HG03135 (cell line): ENCODE results near the gene OTULIN.

Experiments
- ATAC-seq: cut with Tn5 transposase; IDR thresholded peaks from one replicate; pipeline ENCODE4 v1.9.1; 2021; ENCODE audit warnings: mild to moderate bottlenecking, moderate library complexity; ENCODE audit not compliant: unreplicated experiment

OTULIN gene

DNA sequence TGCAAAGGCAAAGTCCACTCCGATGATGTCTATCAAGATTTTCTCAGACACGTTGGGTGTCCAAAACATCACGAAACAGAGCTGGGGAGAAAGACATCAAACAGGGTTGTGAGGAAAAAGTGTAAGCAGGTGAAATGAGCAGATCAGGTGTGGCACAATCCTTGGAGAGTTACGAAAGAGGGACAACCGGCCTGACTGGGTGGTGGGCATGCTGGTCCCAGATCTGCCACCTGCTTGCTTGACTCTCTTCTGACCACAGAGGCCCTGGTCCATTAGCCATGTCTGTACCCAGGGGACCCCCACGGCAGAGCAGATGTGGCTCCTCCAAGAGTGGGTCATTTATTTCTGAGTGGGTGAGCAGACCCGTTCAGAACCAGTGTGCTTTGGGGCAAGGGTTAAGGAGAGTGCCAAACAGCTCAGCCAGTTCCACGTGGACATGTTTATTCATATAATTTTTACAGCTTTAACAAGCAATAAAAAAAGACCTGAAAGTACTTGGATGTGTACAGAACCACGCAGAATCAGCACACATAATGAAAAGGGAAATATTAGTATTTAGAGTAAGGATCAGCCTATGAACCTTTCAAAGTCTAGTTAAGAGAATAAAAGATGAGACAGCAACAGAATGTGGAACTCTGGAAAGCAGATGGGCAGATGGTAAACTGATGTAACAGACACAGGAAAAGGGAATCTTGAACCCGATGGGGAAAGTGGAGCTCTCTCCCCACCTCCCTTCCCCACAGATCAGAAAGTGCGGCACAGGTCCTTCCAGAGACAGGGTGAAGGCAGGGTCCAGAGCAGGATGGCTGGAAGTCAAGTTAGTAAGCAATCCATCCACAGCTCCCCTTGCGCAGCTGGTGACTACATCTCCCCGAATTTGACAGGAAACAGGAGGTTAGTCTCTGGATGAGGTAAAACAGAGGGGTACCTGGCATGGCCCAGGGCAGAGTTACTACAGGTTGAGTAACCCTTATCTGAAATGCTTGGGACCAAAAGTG lies 52.5 kb downstream of the OTULIN start:
- no peak for ATAC-seq

DNA sequence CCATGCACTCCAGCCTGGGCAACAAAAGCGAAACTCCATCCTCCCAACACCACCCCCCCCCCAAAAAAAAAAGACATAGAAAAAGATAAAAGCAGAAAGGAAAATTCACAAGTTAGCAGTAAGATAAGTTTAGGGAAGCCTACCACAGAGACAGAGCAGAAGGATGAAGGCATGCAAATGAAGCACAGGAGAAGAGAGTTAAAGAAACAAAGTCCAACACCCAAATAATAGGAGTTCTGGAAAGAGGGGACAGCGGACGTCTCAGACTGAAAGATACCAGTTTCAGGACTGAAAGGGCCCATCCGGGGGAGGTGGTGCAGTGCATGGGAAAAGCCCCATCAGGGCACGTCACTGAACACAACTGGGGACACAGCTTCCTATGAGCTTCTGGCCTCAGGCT lies 54.3 kb downstream of the OTULIN start:
- no peak for ATAC-seq

DNA sequence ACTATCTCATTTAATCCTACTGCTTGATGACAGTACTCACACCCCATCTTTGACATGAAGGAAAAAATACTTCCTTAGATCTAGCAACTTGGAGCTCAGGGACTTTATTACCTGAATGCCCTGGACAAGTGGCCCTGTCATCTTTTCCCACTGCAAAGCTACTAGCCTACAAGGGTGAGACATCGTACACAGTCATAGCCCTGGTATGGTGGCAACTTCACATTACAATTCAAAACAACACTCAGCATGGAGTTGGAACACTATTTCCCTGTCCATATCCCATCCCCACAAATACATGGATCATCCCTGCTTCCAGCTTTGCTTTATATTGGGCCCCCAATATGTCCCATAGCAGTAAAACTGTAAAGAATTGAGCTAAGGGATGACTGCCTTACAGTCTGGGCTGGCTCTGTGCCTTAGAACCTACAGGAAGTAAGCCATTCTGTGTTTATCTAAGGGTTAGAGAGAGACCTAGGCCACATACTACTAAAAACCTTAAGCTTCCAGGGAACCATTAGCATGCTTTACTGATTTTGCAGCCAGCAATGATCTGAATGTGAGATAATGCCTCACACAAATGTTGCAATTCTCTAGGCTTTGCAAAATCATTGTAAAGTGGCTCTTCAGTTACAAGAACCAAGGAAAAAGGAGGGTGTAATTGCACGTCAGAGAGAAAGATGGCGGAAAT lies 55.9 kb downstream of the OTULIN start:
- ATAC-seq, result no peak

DNA sequence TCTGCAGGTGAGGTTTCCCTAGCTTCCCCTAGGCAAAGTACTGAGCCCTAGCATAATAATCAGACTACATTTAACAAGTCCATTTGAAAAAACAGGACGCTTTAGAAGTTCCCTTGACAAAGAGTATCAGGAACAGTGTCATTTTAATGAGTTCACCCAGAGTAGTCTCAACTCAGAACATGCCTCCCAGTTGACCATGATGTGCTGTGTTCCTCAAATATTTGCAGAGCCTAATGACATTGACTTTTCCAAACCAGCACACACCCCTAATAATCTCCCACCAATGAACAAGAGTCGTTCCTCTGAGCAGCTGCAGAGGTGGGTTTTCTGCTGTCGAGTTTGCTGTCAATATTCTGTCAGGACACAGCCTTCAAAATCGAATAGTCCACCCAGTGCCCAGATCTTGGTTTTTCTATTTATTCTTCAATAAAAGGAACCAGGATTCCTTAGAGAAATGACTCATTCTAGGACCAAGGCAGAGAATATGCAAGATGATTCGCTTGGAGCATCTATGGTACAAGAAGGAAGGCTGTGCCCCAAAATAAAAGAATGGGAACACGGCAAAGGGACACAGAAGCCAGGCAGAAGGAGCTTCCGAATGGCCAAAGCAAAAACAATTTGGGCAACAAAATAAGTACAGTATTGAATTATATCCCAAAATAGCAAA lies 57.6 kb downstream of the OTULIN start:
- ATAC-seq, result no peak

DNA sequence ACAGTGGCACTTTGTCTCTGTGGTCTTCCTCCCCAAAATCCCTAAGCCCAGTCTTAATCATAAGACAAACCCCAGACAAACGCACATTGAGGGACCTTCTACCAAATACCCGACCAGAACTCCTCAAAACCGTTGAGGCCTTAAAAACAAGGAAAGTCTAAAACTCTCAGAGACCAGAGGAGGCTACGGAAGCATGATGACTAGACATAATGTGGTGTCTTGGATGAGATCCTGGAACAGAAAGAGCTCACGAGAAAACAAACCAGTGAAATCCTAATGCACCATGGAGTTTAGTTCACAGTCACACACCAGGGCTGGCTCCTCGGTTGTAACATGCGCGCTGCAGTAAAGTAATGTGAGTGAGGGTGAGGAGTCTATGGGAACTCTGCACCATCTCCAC lies 58.4 kb downstream of the OTULIN start:
- ATAC-seq, result no peak

DNA sequence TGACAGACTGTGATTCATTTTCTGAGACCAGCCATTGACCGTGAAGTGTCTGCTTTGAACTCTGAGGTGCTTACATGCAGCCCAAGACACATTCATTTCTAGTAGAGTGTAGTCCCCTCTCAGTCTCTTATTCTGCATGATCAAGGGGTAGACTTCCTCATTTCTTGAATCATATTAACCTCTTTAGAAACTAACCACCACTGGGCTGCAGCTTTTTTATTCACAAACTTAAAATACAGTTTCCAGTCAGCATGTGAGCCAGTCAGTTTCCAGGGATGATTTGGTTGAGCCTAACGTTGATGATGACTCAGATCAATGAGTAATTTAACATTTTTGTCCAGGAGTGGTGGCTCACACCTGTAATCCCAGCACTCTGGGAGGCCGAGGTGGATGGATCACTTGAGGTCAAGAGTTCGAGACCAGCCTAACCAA lies 59.2 kb downstream of the OTULIN start:
- no peak for ATAC-seq

- ATAC-seq, result no peak
Measured at GRCh38 chr5:14724633-14725032, 60.1 kb downstream of the OTULIN start.

- ATAC-seq, result no peak
Measured at GRCh38 chr5:14726066-14726838, 61.7 kb downstream of the OTULIN start.

- ATAC-seq, result peak; percentile 76
Measured at GRCh38 chr5:14727428-14727865, 62.9 kb downstream of the OTULIN start.

GRCh38 chr5:14727928-14728458 lies 63.5 kb downstream of the OTULIN start:
- ATAC-seq, result no peak

DNA sequence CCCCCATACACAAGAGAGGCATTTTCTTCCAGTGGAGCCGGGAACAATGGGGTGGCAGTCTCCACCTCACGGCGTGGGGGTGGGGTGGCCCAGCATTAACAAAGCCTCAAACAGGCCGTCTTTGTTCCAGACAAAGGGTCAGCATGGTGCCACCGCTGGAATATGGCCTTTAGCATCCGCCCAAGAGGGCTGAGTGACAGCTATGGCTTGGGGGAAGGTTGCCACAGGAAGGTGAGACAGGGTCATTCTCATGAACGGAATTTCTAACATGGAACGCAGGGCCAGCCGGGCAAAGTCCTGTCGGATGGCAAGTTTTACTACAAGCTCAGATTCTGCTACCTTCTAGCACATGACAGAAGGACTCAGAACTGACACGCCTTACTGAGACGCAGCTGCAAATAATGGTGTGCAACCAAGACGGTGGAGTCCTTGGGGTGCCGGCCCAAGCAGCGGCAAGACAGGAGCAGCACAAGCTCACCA lies 64.0 kb downstream of the OTULIN start:
- ATAC-seq, result no peak

GRCh38 chr5:14729448-14730385 lies 65.2 kb downstream of the OTULIN start:
- no peak for ATAC-seq

DNA sequence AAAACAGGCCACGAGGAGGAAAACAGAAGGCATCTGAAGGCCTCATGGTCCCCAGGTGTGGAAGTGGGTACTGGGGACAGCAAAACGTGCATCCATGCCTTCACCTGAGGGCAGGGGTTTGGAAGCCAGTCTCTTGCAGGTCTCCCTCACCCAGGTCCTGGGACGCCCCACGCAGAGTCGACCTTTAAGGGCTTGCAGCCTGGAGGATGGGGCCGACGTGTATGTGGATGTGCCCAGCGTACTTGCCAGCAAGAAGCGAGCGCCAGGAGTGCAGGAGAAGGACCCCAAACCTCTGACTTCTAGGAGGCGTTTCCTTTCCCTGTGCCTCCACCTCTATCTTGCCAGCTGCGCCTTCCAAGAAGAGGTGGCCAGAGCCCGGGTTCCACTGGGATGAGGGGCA lies 65.9 kb downstream of the OTULIN start:
- ATAC-seq, result no peak

- ATAC-seq, result no peak
Measured at GRCh38 chr5:14730881-14731280, 66.4 kb downstream of the OTULIN start.

DNA sequence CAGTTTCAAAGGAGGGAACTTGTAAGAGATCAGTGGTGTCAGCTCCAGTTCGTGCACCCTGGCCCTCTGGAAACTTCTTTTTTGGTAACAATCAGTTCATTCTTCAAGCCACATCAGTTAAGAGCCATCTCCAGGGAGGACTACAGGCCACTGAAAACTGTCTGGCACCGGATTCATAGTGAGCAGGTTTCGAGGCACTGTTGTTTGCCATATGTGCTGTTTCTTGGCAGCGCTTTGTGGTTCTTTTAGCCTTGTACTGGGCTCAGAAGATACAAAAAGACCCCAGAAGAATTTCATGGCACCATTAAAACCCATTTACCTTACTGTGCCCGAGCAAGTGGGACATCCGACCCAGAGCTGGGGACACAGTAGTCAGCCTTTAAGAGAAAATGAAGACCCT lies 68.5 kb downstream of the OTULIN start:
- ATAC-seq, result no peak

GRCh38 chr5:14733661-14734060 lies 69.1 kb downstream of the OTULIN start:
- no peak for ATAC-seq

DNA sequence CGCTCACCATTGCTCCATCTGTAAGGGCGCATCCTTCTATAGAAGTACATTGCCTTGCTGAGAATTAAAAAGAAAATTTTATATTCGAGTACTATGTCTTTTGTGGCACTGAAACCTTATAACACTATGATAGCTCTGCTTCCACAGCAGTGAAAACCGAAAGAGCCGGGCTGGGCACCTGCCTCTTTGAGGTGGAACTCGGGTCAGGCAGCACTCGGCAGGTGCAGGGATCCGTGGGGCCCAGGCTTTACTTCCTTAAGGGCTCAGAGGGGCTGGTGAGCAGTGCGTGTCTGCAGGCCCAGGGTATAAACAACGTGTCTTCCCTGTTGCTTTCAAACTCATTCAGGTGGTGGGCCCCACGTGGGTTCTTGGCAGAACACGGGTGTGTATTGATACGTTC lies 69.9 kb downstream of the OTULIN start:
- ATAC-seq, result no peak

- ATAC-seq, result no peak
Measured at GRCh38 chr5:14735944-14736343, 71.4 kb downstream of the OTULIN start.

GRCh38 chr5:14737291-14737690 lies 72.8 kb downstream of the OTULIN start:
- ATAC-seq, result no peak
